Hematopoietic multipotent progenitor cell treated with erythropoietin and hydrocortisone succinate and interleukin-3 and kit ligand, for 6 days (in vitro differentiated cells): Measurements from ENCODE around the gene RAB3GAP2.
"Not testable (repeated sequence)": the region's sequence is repeated elsewhere in the genome, so short reads cannot be mapped to it uniquely, and the experiment has no call there.

Experiments
- DNase-seq: peaks from one replicate; pipeline ENCODE4 v3.0.0-alpha.2; 2015

RAB3GAP2 gene

DNA sequence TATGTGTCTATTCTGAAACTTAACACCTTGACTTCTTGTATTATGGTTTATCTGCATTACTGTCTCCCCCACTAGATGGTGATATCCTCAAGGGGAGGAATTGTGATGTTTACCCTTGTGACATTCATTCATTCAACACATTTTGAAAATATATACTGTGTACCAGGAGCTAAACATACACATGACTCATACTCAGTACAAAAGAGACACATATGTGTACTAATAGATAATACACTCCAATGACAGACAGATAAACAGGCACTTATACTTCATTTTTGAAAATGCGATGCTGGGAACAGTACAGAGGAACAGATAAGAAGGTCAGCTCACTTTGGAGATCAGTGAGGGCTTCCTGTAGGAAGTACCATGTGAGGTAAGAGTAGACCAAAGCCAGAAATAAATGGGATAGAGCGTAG is 8.9 kb upstream of the RAB3GAP2 start:
- peak; percentile 42 for DNase-seq

GRCh38 chr1:220280249-220280648 is 8.0 kb upstream of the RAB3GAP2 start:
- no peak for DNase-seq

GRCh38 chr1:220278991-220279390 is 6.7 kb upstream of the RAB3GAP2 start:
- DNase-seq, result no peak

- DNase-seq, result no peak
Observed at GRCh38 chr1:220275430-220275829, 3.2 kb upstream of the RAB3GAP2 start.

DNA sequence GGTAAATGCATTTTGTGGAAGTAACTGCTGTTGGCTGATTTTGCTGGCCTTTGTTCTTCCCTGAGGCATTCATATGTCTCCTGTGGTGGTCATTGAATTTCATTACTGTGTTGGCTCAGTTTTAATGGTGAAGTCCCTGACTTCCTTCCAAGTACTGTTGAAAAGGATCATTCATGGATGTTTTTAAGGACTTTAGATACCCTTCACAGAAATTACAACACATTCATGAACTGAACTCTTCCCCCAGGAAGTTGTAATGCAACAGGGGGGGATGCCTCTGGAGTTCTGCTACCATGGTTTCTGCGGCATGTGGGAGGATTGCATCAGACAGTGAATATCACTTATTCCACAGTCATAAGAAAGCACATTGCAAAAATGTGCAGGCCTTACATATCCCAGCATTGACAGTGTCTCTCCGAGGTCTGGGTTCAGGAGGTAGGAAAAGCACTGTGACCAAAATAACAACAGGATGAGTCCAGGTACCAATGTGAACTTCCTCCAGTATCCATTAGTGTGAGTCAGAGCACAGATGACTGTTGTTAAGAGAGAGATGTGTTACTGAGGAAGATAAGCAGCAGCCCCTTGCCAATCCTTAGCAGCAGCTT is 2.1 kb upstream of the RAB3GAP2 start:
- peak; percentile 5 for DNase-seq

GRCh38 chr1:220272841-220273090 is 513 bp upstream of the RAB3GAP2 start:
- DNase-seq, result no peak

GRCh38 chr1:220271706-220272046 is 577 bp downstream of the RAB3GAP2 start:
- peak; percentile 36 for DNase-seq

- no peak for DNase-seq
Observed at GRCh38 chr1:220269036-220269435, 3.2 kb downstream of the RAB3GAP2 start.

DNA sequence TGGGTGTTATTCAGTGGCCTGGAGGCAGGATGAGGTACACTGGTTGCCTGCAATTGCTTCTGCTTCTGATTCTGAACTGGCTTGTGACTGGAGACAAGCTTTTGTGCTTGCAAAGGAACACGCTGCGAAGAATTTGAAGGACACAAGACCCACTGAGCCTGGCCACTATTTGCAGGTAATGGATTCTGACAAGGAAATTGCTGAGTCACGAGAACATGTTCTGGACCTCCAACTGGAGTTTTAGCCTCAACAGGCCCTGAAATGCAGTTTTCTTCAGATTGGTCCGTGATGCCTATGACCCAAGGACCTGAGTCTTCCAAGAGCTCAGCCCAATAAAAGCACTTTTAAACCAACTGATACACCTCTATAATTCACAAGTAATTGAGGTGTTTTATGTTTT is 4.6 kb downstream of the RAB3GAP2 start:
- no peak for DNase-seq

DNA sequence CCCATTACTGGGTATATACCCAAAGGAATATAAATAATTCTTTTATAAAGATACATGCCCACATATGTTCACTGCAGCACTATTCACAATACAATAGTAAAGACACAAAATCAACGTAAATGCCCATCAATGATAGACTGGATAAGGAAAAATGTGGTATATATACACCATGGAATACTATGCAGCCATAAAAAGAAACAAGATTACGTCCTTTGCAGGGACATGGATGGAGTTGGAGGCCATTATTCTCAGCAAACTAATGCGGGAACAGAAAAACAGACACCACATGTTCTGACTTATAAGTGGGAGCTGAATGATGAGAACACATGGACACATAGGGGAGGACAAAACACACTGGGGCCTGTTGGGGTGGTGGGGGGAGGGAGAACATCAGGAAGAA is 12.0 kb downstream of the RAB3GAP2 start:
- DNase-seq, result not testable (repeated sequence)

DNA sequence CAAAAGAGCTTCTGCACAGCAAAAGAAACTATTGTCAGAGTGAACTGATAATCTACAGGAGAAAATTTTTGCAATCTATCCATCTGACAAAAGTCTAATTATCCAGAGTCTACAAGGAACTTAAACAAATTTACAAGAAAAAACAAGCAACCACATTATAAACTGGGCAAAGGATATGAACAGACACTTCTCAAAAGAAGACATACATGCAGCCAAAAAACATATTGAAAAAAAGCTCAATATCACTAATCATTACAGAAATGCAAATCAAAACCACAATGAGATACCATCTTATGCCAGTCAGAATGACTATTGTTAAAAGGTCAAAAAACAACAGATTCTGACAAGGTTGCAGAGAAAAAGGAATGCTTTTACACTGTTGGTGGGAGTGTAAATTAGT is 12.5 kb downstream of the RAB3GAP2 start:
- DNase-seq, result not testable (repeated sequence)

- DNase-seq, result not testable (repeated sequence)
Observed at GRCh38 chr1:220256194-220256593, 16.1 kb downstream of the RAB3GAP2 start.

GRCh38 chr1:220255204-220255603 is 17.0 kb downstream of the RAB3GAP2 start:
- no peak for DNase-seq

- not testable (repeated sequence) for DNase-seq
Observed at GRCh38 chr1:220253290-220253689, 19.0 kb downstream of the RAB3GAP2 start.

- no peak for DNase-seq
Observed at GRCh38 chr1:220251272-220251671, 21.0 kb downstream of the RAB3GAP2 start.

- no peak for DNase-seq
Observed at GRCh38 chr1:220250681-220251080, 21.6 kb downstream of the RAB3GAP2 start.

- no peak for DNase-seq
Observed at GRCh38 chr1:220249522-220249921, 22.7 kb downstream of the RAB3GAP2 start.

GRCh38 chr1:220248715-220249265 is 23.5 kb downstream of the RAB3GAP2 start:
- not testable (repeated sequence) for DNase-seq

DNA sequence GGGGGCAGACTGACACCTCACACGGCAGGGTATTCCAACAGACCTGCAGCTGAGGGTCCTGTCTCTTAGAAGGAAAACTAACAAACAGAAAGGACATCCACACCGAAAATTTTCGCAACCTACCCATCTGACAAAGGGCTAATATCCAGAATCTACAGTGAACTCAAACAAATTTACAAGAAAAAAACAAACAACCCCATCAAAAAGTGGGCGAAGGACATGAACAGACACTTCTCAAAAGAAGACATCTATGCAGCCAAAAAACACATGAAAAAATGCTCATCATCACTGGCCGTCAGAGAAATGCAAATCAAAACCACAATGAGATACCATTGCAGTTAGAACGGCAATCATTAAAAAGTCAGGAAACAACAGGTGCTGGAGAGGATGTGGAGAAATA is 26.4 kb downstream of the RAB3GAP2 start:
- not testable (repeated sequence) for DNase-seq

- peak; percentile 23 for DNase-seq
Observed at GRCh38 chr1:220243947-220244346, 28.3 kb downstream of the RAB3GAP2 start.

GRCh38 chr1:220241072-220241663 is 31.1 kb downstream of the RAB3GAP2 start:
- no peak for DNase-seq

DNA sequence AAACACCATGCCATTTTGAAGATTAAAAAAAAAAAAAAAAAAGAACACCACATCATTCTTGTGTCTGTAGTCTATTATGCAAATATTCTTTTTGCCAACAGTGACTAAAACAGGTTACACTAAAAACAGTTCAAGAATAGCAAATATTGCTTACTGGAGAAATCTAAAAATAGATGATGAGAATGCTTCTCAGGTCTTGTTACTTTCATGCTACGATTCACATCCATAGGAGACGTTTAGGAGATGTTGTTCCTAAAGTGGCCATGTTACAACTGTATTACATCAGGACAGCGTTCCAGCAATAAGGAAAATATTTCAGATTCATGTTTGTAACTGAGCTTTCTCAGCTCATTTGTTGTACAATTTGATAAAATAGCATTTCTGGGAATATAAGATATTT is 32.3 kb downstream of the RAB3GAP2 start:
- no peak for DNase-seq

DNA sequence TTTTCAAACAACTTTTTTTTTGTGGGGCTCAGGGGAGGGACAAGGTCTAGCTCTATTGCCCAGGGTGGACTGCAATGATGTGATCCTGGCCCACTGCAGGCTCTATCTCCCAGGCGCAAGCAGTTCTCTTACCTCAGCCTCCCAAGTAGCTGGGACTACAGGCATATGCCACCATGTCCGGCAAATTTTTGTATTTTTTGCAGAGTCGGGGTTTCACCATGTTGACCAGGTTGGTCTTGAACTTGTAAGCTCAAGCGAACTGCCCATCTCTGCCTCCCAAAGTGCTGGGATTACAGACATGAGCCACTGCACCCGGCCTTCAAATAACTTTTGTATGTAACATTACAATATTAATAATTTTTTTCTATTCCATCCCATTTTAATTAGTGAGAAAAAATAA is 33.0 kb downstream of the RAB3GAP2 start:
- no peak for DNase-seq

GRCh38 chr1:220236278-220236677 is 36.0 kb downstream of the RAB3GAP2 start:
- not testable (repeated sequence) for DNase-seq

GRCh38 chr1:220235462-220235861 is 36.8 kb downstream of the RAB3GAP2 start:
- DNase-seq, result no peak
